Astrocyte of the cerebellum (primary cell): Measurements from ENCODE around the gene NAALADL1.

Source experiments
- DNase-seq: peaks from one replicate; pipeline ENCODE4 v3.0.0-alpha.2; 2011; ENCODE audit warnings: low read depth
- H3K4me3 ChIP-seq: 2 replicates; pipeline ENCODE4 v1.5.1; 2011; ENCODE audit warnings: mild to moderate bottlenecking, low read depth, low read length, moderate library complexity
- CTCF ChIP-seq: IDR thresholded peaks from 2 replicates; pipeline ENCODE4 v1.5.1; 2012; ENCODE audit warnings: low read length, low read depth, moderate library complexity, mild to moderate bottlenecking; ENCODE audit errors: missing control alignments
- in situ Hi-C: cut with HindIII; loops from 2 replicates; pipeline ENCODE4 v1.10.0; 2017; ENCODE audit warnings: low sequenced_read_pairs

The NAALADL1 gene

GRCh38 chr11:64998141-64998540, 60.2 kb downstream of the NAALADL1 start:
- no peak for TF ChIP-seq CTCF
- no peak overlapping the region for H3K4me3 ChIP-seq
- no peak for DNase-seq
- in situ Hi-C loops: no loop called here

- in situ Hi-C loops: no loop called here
- H3K4me3 ChIP-seq: no peak within 1 kb of the TSS
- TF ChIP-seq CTCF: peak; percentile 19
- no peak for DNase-seq
These were observed 61.5 kb downstream of the NAALADL1 start, which contains the start of gene BATF2 for GRCh38 chr11:64996710-64997380. TSS of gene BATF2 (minus strand) at chr11:64996971. CDS start at chr11:64996914, 57 bp downstream.

- in situ Hi-C loops: no loop called here
- H3K4me3 ChIP-seq: no peak overlapping the region
- no peak for DNase-seq
- TF ChIP-seq CTCF: no peak
These were observed 62.0 kb downstream of the NAALADL1 start for GRCh38 chr11:64996327-64996709.
